ENCODE measurements around the gene GJA5. TPM values are rescaled to one million over a fixed set of nuclear protein-coding genes. Genes with fewer than 3 reads are reported as not detected.

Gene GJA5
- polyA plus RNA-seq (ENCODE audit: insufficient read length in 12 of 12) = 10 to 100 TPM in 11 of 12 donors, not detected in 1; 10.8 to 25.5 (median 18.7) TPM
- long read RNA-seq, donor 1, partial matches to known transcripts = 0 of 1 reads
- long read RNA-seq, donor 1, other reads (novel, unspliced or antisense) = 0 of 1 reads
- long read RNA-seq, donor 2, transcript GJA5-203 (2 exons, 3,183 nt) = major isoform, 9 of 9 reads
- long read RNA-seq, donor 2, partial matches to known transcripts = 0 of 9 reads
- long read RNA-seq, donor 2, other reads (novel, unspliced or antisense) = 0 of 9 reads
- long read RNA-seq, donor 3, partial matches to known transcripts = 0 of 5 reads
- long read RNA-seq, donor 3, other reads (novel, unspliced or antisense) = 0 of 5 reads
- long read RNA-seq, donor 4, partial matches to known transcripts = 0 of 1 reads
- long read RNA-seq, donor 4, other reads (novel, unspliced or antisense) = 0 of 1 reads
- long read RNA-seq, donor 5, transcript GJA5-203 (2 exons, 3,183 nt) = major isoform, 14 of 14 reads
- long read RNA-seq, donor 5, partial matches to known transcripts = 0 of 14 reads
- long read RNA-seq, donor 5, other reads (novel, unspliced or antisense) = 0 of 14 reads
- long read RNA-seq, donor 6, partial matches to known transcripts = 0 of 1 reads
- long read RNA-seq, donor 6, other reads (novel, unspliced or antisense) = 0 of 1 reads
- long read RNA-seq, donor 7, partial matches to known transcripts = 0 of 3 reads
- long read RNA-seq, donor 7, other reads (novel, unspliced or antisense) = 0 of 3 reads
- long read RNA-seq, donor 8, transcript GJA5-203 (2 exons, 3,183 nt) = major isoform, 8 of 8 reads
- long read RNA-seq, donor 8, partial matches to known transcripts = 0 of 8 reads
- long read RNA-seq, donor 8, other reads (novel, unspliced or antisense) = 0 of 8 reads
- long read RNA-seq, donor 9, partial matches to known transcripts = 10 of 12 reads
- long read RNA-seq, donor 9, other reads (novel, unspliced or antisense) = 0 of 12 reads
- long read RNA-seq, donor 10, transcript GJA5-203 (2 exons, 3,183 nt) = major isoform, 8 of 8 reads
- long read RNA-seq, donor 10, partial matches to known transcripts = 0 of 8 reads
- long read RNA-seq, donor 10, other reads (novel, unspliced or antisense) = 0 of 8 reads
- long read RNA-seq, donor 11, transcript GJA5-203 (2 exons, 3,183 nt) = major isoform, 7 of 7 reads
- long read RNA-seq, donor 11, partial matches to known transcripts = 0 of 7 reads
- long read RNA-seq, donor 11, other reads (novel, unspliced or antisense) = 0 of 7 reads

GRCh38 chr1:147760481-147761260 lies at the start of gene GJA5:
Gene GJA5, minus strand, starts transcription at chr1:147760602. Its CDS starts 1,364 bp downstream, at chr1:147759238.
- no peak for DNase-seq

GRCh38 chr1:147809236-147809635 lies 48.8 kb upstream of the GJA5 start:
- no peak for DNase-seq

GRCh38 chr1:147808025-147808424 lies 47.6 kb upstream of the GJA5 start:
- DNase-seq = no peak

- no peak for DNase-seq
These were observed 47.0 kb upstream of the GJA5 start for GRCh38 chr1:147807405-147807804.

GRCh38 chr1:147804942-147805723 lies 44.7 kb upstream of the GJA5 start:
- DNase-seq = no peak

GRCh38 chr1:147800804-147801203 lies 40.4 kb upstream of the GJA5 start:
- DNase-seq = no peak

- no peak for DNase-seq
These were observed 38.3 kb upstream of the GJA5 start for GRCh38 chr1:147798731-147799130.

GRCh38 chr1:147794570-147794969 lies 34.2 kb upstream of the GJA5 start:
- no peak for DNase-seq

- no peak for DNase-seq
These were observed 31.5 kb upstream of the GJA5 start for GRCh38 chr1:147791876-147792275.

- DNase-seq = no peak
These were observed 27.4 kb upstream of the GJA5 start for GRCh38 chr1:147787765-147788164.

- DNase-seq = no peak
These were observed 26.1 kb upstream of the GJA5 start for GRCh38 chr1:147786536-147786935.

GRCh38 chr1:147785794-147786506 lies 25.5 kb upstream of the GJA5 start:
- DNase-seq = no peak

GRCh38 chr1:147784941-147785340 lies 24.5 kb upstream of the GJA5 start:
- no peak for DNase-seq

GRCh38 chr1:147781056-147781471 lies 20.7 kb upstream of the GJA5 start:
- DNase-seq = no peak

GRCh38 chr1:147777694-147778093 lies 17.3 kb upstream of the GJA5 start:
- DNase-seq = no peak

GRCh38 chr1:147773215-147773715 lies 12.9 kb upstream of the GJA5 start:
- no peak for DNase-seq

- DNase-seq = no peak
These were observed 12.2 kb upstream of the GJA5 start for GRCh38 chr1:147772570-147772969.

GRCh38 chr1:147771226-147772125 lies 11.1 kb upstream of the GJA5 start:
- DNase-seq = no peak

Data from muscle of arm (tissue), 14 donors.